ENCODE measurements around the gene SLC25A51.

SLC25A51 gene

DNA sequence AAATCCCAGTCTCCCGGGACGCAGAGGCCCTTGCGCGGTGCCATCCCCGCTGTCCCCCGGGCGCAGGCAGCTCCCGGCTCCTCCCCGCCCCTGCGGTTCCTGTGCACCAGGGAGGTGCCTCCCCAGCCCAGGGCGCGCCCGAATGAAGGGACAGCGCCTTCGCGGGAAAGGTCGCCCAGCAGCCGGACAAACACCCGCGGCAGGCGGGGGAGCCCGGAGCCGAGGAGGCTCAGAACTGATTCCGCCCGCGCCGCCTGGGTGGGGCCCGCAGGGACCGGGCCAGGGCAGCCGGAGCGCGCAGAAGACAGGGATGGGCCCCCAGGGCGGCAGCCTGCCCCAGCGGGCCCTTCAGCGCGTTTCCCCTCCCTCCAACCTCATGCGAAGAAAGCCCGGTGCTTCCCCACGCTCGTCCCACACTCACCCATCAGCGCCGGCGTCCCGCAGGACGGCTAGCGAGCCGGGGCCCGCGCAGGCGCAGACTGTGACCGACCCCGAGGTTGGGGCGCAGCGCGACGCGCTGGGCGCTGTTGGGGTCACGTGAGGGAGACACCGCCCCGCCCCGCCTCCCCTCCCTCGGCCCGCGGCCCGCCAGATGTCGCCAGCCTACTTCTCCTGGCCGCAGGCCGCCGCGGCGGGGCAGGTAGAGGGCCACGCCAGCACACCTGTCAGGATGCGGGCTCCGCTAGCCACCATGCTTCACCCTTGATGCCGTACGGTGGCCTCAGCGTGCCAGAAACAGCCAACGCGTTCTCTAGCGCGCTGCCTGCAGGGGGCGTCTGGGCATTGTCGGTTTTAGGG lies at the start of gene SLC25A51:
SLC25A51 (minus strand) TSS at position 481 of the 798 bp plus-strand sequence. CDS start 15,577 bp downstream, outside the sequence.
- peak within 1 kb of the TSS; percentile 67 for H3K27ac ChIP-seq (ENCODE audit: extremely low read depth, low read depth, low read length)
- TF ChIP-seq ZSCAN23 (tag by site-specific recombination; IDR thresholded peaks at IDR 0.05) (no peak), ZNF514 (tag by site-specific recombination; IDR thresholded peaks at IDR 0.05) (no peak), ZNF610 (tag by site-specific recombination; IDR thresholded peaks at IDR 0.05; ENCODE audit: borderline replicate concordance) (peak; percentile 65; the same call in 1 of the 2 replicates), ZNF10 (tag by site-specific recombination; IDR thresholded peaks at IDR 0.05) (peak; percentile 81), ZNF624 (tag by site-specific recombination; IDR thresholded peaks at IDR 0.05) (no peak), ZNF350 (tag by site-specific recombination; IDR thresholded peaks at IDR 0.05) (no peak), ZNF335 (tag by site-specific recombination; conservative IDR thresholded peaks at IDR 0.05) (peak; percentile 87), ZEB2 (tag by site-specific recombination; IDR thresholded peaks at IDR 0.05) (peak; percentile 96), ZNF792 (tag by site-specific recombination; IDR thresholded peaks at IDR 0.05) (no peak), SCRT2 (tag by site-specific recombination; IDR thresholded peaks at IDR 0.05) (peak; percentile 87), ZNF544 (tag by site-specific recombination; IDR thresholded peaks at IDR 0.05) (no peak), ZNF37A (tag by site-specific recombination; IDR thresholded peaks at IDR 0.05) (no peak), ZNF571 (tag by site-specific recombination; IDR thresholded peaks at IDR 0.05) (no peak), ZNF692 (tag by site-specific recombination; IDR thresholded peaks at IDR 0.05) (peak; percentile 95), ZFP69B (tag by site-specific recombination; IDR thresholded peaks at IDR 0.05) (peak; percentile 87), KLF17 (tag by site-specific recombination; IDR thresholded peaks at IDR 0.05) (peak; percentile 82), EGR2 (tag by site-specific recombination; IDR thresholded peaks at IDR 0.05; ENCODE audit: low read depth) (peak; percentile 49; the same call in 1 of the 2 replicates), ZNF791 (tag by site-specific recombination; IDR thresholded peaks at IDR 0.05) (no peak), ZIC2 (tag by site-specific recombination; IDR thresholded peaks at IDR 0.05) (peak; percentile 21), KLF16 (tag by site-specific recombination; IDR thresholded peaks at IDR 0.05) (peak; percentile 82; the same call in 1 of the 2 replicates), ZNF501 (tag by site-specific recombination; IDR thresholded peaks at IDR 0.05) (peak; percentile 61), KLF9 (tag by site-specific recombination; IDR thresholded peaks at IDR 0.05; ENCODE audit: low read depth) (peak; percentile 68)
- TF ChIP-seq, protein P1, sequence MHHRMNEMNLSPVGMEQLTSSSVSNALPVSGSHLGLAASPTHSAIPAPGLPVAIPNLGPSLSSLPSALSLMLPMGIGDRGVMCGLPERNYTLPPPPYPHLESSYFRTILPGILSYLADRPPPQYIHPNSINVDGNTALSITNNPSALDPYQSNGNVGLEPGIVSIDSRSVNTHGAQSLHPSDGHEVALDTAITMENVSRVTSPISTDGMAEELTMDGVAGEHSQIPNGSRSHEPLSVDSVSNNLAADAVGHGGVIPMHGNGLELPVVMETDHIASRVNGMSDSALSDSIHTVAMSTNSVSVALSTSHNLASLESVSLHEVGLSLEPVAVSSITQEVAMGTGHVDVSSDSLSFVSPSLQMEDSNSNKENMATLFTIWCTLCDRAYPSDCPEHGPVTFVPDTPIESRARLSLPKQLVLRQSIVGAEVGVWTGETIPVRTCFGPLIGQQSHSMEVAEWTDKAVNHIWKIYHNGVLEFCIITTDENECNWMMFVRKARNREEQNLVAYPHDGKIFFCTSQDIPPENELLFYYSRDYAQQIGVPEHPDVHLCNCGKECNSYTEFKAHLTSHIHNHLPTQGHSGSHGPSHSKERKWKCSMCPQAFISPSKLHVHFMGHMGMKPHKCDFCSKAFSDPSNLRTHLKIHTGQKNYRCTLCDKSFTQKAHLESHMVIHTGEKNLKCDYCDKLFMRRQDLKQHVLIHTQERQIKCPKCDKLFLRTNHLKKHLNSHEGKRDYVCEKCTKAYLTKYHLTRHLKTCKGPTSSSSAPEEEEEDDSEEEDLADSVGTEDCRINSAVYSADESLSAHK (tag by site-specific recombination; IDR thresholded peaks at IDR 0.05), result peak; percentile 53
- TF ChIP-seq, protein P2, sequence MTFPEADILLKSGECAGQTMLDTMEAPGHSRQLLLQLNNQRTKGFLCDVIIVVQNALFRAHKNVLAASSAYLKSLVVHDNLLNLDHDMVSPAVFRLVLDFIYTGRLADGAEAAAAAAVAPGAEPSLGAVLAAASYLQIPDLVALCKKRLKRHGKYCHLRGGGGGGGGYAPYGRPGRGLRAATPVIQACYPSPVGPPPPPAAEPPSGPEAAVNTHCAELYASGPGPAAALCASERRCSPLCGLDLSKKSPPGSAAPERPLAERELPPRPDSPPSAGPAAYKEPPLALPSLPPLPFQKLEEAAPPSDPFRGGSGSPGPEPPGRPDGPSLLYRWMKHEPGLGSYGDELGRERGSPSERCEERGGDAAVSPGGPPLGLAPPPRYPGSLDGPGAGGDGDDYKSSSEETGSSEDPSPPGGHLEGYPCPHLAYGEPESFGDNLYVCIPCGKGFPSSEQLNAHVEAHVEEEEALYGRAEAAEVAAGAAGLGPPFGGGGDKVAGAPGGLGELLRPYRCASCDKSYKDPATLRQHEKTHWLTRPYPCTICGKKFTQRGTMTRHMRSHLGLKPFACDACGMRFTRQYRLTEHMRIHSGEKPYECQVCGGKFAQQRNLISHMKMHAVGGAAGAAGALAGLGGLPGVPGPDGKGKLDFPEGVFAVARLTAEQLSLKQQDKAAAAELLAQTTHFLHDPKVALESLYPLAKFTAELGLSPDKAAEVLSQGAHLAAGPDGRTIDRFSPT (tag by site-specific recombination; IDR thresholded peaks at IDR 0.05), result peak; percentile 58
- TF ChIP-seq, protein P3, sequence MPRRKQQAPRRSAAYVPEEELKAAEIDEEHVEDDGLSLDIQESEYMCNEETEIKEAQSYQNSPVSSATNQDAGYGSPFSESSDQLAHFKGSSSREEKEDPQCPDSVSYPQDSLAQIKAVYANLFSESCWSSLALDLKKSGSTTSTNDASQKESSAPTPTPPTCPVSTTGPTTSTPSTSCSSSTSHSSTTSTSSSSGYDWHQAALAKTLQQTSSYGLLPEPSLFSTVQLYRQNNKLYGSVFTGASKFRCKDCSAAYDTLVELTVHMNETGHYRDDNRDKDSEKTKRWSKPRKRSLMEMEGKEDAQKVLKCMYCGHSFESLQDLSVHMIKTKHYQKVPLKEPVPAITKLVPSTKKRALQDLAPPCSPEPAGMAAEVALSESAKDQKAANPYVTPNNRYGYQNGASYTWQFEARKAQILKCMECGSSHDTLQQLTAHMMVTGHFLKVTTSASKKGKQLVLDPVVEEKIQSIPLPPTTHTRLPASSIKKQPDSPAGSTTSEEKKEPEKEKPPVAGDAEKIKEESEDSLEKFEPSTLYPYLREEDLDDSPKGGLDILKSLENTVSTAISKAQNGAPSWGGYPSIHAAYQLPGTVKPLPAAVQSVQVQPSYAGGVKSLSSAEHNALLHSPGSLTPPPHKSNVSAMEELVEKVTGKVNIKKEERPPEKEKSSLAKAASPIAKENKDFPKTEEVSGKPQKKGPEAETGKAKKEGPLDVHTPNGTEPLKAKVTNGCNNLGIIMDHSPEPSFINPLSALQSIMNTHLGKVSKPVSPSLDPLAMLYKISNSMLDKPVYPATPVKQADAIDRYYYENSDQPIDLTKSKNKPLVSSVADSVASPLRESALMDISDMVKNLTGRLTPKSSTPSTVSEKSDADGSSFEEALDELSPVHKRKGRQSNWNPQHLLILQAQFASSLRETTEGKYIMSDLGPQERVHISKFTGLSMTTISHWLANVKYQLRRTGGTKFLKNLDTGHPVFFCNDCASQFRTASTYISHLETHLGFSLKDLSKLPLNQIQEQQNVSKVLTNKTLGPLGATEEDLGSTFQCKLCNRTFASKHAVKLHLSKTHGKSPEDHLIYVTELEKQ (tag by site-specific recombination; IDR thresholded peaks at IDR 0.05; ENCODE audit: borderline replicate concordance), result 0 out of 2 replicates have a peak, but pooled peaks have one; percentile 17
- TF ChIP-seq, protein P4, sequence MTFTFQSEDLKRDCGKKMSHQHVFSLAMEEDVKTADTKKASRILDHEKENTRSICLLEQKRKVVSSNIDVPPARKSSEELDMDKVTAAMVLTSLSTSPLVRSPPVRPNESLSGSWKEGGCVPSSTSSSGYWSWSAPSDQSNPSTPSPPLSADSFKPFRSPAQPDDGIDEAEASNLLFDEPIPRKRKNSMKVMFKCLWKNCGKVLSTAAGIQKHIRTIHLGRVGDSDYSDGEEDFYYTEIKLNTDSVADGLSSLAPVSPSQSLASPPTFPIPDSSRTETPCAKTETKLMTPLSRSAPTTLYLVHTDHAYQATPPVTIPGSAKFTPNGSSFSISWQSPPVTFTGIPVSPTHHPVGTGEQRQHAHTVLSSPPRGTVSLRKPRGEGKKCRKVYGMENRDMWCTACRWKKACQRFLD (tag by site-specific recombination; IDR thresholded peaks at IDR 0.05), result no peak

More for the DNA sequence above, at the start of gene SLC25A51:
- Histone ChIP-seq H3K9me3 (ENCODE audit: control insufficient read depth, insufficient read depth, low read depth, low read length) (no peaks in the 10 kb centered on the region), H3K36me3 (ENCODE audit: control insufficient read depth in 2 of 2, insufficient read depth in 1 of 2, low read length in 2 of 2) (peaks cover 5 to 13% of the 10 kb centered on the region in 2 experiments; a peak in 1 of 3 replicates), H3K4me1 (ENCODE audit: control insufficient read depth, insufficient read depth, low read length) (no peaks in the 10 kb centered on the region), H3K4me3 (ENCODE audit: low read depth, low read length) (peak within 1 kb of the TSS; percentile 84)
- ChIA-PET POLR2A (interaction anchor here (0.8 to 2.3 kb wide), 4 partner anchors 11 to 418 kb away, joined by 3 to 8 read pairs (median 6); partner anchors contain the start of genes DCAF10, EXOSC3 and POLR1E), CTCF (interaction anchor here (0.7 to 2.5 kb wide), 12 partner anchors 10 to 325 kb away, joined by 3 to 9 read pairs (median 4); no protein-coding TSS in a partner anchor)
